HG03060 (cell line): ENCODE results near the gene HMGN5.

Source experiments
- ATAC-seq: cut with Tn5 transposase; IDR thresholded peaks from one replicate; pipeline ENCODE4 v1.9.1; 2021; ENCODE audit warnings: low read depth, moderate number of reproducible peaks; ENCODE audit not compliant: unreplicated experiment

HMGN5 gene

GRCh38 chrX:81201671-81202455 is at the start of gene HMGN5, which contains the start of gene SH3BGRL:
Gene HMGN5, minus strand, starts transcription at chrX:81201913. Its CDS starts 80,364 bp downstream, at chrX:81121549.
Gene SH3BGRL, plus strand, starts transcription at chrX:81202102. Its CDS starts 99 bp downstream, at chrX:81202201.
- peak; percentile 75 for ATAC-seq

GRCh38 chrX:81241753-81242152 is 40.0 kb upstream of the HMGN5 start:
- ATAC-seq = no peak

GRCh38 chrX:81240701-81241331 is 39.1 kb upstream of the HMGN5 start:
- no peak for ATAC-seq

- no peak for ATAC-seq
These were observed 36.5 kb upstream of the HMGN5 start for GRCh38 chrX:81238166-81238565.

- no peak for ATAC-seq
These were observed 35.8 kb upstream of the HMGN5 start for GRCh38 chrX:81237516-81237915.

- no peak for ATAC-seq
These were observed 30.5 kb upstream of the HMGN5 start for GRCh38 chrX:81232218-81232617.

- ATAC-seq = no peak
These were observed 29.8 kb upstream of the HMGN5 start for GRCh38 chrX:81231476-81231875.

- no peak for ATAC-seq
These were observed 28.2 kb upstream of the HMGN5 start for GRCh38 chrX:81229901-81230300.

- no peak for ATAC-seq
These were observed 27.5 kb upstream of the HMGN5 start for GRCh38 chrX:81229229-81229628.

- no peak for ATAC-seq
These were observed 14.0 kb upstream of the HMGN5 start for GRCh38 chrX:81215685-81216084.

GRCh38 chrX:81208916-81209315 is 7.2 kb upstream of the HMGN5 start:
- no peak for ATAC-seq

- ATAC-seq = no peak
These were observed 4.8 kb upstream of the HMGN5 start for GRCh38 chrX:81206476-81206875.

- ATAC-seq = no peak
These were observed 3.8 kb upstream of the HMGN5 start for GRCh38 chrX:81205551-81205950.

GRCh38 chrX:81202943-81203342 is 1.2 kb upstream of the HMGN5 start:
- ATAC-seq = no peak

- no peak for ATAC-seq
These were observed 725 bp upstream of the HMGN5 start for GRCh38 chrX:81202456-81202819.

- no peak for ATAC-seq
These were observed 642 bp downstream of the HMGN5 start for GRCh38 chrX:81201071-81201470.

GRCh38 chrX:81195712-81196111 is 6.0 kb downstream of the HMGN5 start:
- peak; percentile 65 for ATAC-seq

GRCh38 chrX:81195259-81195658 is 6.5 kb downstream of the HMGN5 start:
- ATAC-seq = no peak

GRCh38 chrX:81174286-81174685 is 27.4 kb downstream of the HMGN5 start:
- no peak for ATAC-seq

- no peak for ATAC-seq
These were observed 33.3 kb downstream of the HMGN5 start for GRCh38 chrX:81168391-81168790.

- peak; percentile 92 for ATAC-seq
These were observed 80.0 kb downstream of the HMGN5 start for GRCh38 chrX:81121513-81122363.
